ENCODE data around the gene MYBPH. TPM values are rescaled to one million over a fixed set of nuclear protein-coding genes. Genes with fewer than 3 reads are reported as not detected.

MYBPH gene
- total and polyA plus RNA-seq, 2 experiments from 2014 or later = not detected

GRCh38 chr1:203122159-203122558 is 53.5 kb downstream of the MYBPH start (continued):
- TF ChIP-seq ZNF462 (CRISPR knock-in tag; IDR thresholded peaks at IDR 0.05) = no peak

- TF ChIP-seq JUNB (IDR thresholded peaks at IDR 0.05; ENCODE audit: unreplicated experiment) = no peak
- TF ChIP-seq POLR2AphosphoS5 (IDR thresholded peaks at IDR 0.05; ENCODE audit: low read depth) = no peak
- TF ChIP-seq EZH2 (IDR thresholded peaks at IDR 0.05; ENCODE audit: low read depth, unreplicated experiment) = no peak
- no peak for TF ChIP-seq ETS1 (IDR thresholded peaks at IDR 0.05)
- no peak for TF ChIP-seq CREB1 (CRISPR knock-in tag; IDR thresholded peaks at IDR 0.05; ENCODE audit: low read depth)
- TF ChIP-seq ZNF331 (CRISPR knock-in tag; IDR thresholded peaks at IDR 0.05; ENCODE audit: low read depth) = no peak
- no peak for TF ChIP-seq STAT1 (IDR thresholded peaks at IDR 0.05; ENCODE audit: unreplicated experiment)
- TF ChIP-seq REST (IDR thresholded peaks at IDR 0.05; ENCODE audit: unreplicated experiment) = no peak
- Histone ChIP-seq H2AFZ (no peak overlapping the region), H3K36me3 (ENCODE audit: insufficient read depth) (no peaks in the 10 kb centered on the region), H3K4me2 (no peak overlapping the region), H3K27ac (ENCODE audit: low read depth) (no peak overlapping the region), H3F3A (replicated peaks; ENCODE audit: low read depth) (no peaks in the 10 kb centered on the region), H3K9me2 (ENCODE audit: insufficient read depth) (no peaks in the 10 kb centered on the region), H3K79me2 (replicated peaks; ENCODE audit: insufficient read depth) (no peaks in the 10 kb centered on the region), H3K4me3 (no peak overlapping the region), H3K27me3 (ENCODE audit: insufficient read depth) (peaks cover 14% of the 10 kb centered on the region), H3K4me1 (ENCODE audit: insufficient read depth) (peaks cover 5% of the 10 kb centered on the region; the same call in 1 of the 2 replicates), H4K20me1 (replicated peaks; ENCODE audit: insufficient read depth) (no peaks in the 10 kb centered on the region)
- H3K27ac Mint-ChIP-seq = no peak overlapping the region
- ATAC-seq (no peak), DNase-seq (ENCODE audit: low spot score) (no peak)
- H3K4me3 Mint-ChIP-seq = no peak overlapping the region; the same call in 2 of the 3 replicates
- no peaks in the 10 kb centered on the region for H3K36me3 Mint-ChIP-seq (ENCODE audit: low read depth)
- H3K4me1 Mint-ChIP-seq = peaks cover 23% of the 10 kb centered on the region
- H3K9me3 Mint-ChIP-seq = no peaks in the 10 kb centered on the region; the same call in 2 of the 3 replicates
- peaks cover 25% of the 10 kb centered on the region for H3K27me3 Mint-ChIP-seq (ENCODE audit: insufficient read depth, low read depth, poor library complexity)
Observed at GRCh38 chr1:203121186-203122015, 54.2 kb downstream of the MYBPH start.
